ENCODE results near the gene TNXB. TPM values are rescaled to one million over a fixed set of nuclear protein-coding genes. Genes with fewer than 3 reads are reported as not detected.
"Not testable (repeated sequence)": the region's sequence is repeated elsewhere in the genome, so short reads cannot be mapped to it uniquely, and the experiment has no call there.

The TNXB gene
- total and polyA plus RNA-seq, 2 experiments from 2014 or later, result 2.0 to 6.0 TPM

DNA sequence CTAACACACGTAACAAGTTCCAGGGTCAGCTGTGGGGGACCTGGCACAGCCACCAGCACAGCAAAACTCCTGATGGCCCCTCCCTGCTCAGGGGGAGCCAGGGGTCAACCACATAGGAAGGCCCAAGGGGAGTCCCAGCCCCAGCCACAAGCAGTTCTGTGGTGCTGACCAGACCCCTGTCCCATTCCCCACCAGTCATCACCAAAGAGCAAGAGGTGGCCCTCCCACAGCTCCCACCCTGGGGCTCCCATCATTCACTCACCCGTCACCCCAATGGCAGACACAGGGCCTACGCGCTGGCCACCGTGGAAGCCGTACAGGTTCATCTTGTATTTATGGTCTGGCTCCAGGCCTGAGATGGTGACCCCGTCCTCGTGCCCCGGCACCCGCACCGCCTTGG lies 59.4 kb downstream of the TNXB start:
- H3K9me3 Mint-ChIP-seq; H3K4me2 ChIP-seq; H2AFZ ChIP-seq; H3F3A ChIP-seq (replicated peaks; ENCODE audit: low read depth); H3K27ac Mint-ChIP-seq; ATAC-seq; H3K4me3 Mint-ChIP-seq; H3K4me1 ChIP-seq (ENCODE audit: insufficient read depth); H3K79me2 ChIP-seq (replicated peaks; ENCODE audit: insufficient read depth); H4K20me1 ChIP-seq (replicated peaks; ENCODE audit: insufficient read depth); H3K36me3 Mint-ChIP-seq (ENCODE audit: low read depth); H3K27me3 ChIP-seq (ENCODE audit: insufficient read depth); H3K4me3 ChIP-seq; H3K9me2 ChIP-seq (ENCODE audit: insufficient read depth); H3K36me3 ChIP-seq (ENCODE audit: insufficient read depth); DNase-seq (ENCODE audit: low spot score); H3K27ac ChIP-seq (ENCODE audit: low read depth); H3K4me1 Mint-ChIP-seq: not testable (repeated sequence)
- H3K27me3 Mint-ChIP-seq (ENCODE audit: insufficient read depth, low read depth, poor library complexity), result peaks cover 12% of the 10 kb centered on the region

DNA sequence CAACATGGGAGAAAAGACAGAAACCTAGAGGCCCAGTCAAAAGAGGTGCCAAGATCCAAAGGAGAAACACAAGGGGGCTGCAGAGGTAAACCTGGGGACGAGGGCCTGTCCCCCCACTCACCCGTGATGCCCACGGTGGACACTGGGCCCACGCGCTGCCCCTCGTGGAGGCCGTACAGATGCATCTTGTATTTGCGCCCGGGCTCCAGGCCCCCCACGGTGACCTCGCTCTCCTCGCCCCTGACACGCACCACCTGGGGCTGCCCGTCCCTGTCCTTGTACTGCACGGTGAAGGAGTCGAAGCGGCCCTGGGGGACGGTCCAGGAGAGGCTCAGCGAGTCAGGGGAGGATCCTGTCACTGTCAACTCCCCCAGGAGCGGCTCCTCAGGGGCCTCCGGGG lies 60.0 kb downstream of the TNXB start:
- H3K9me2 ChIP-seq (ENCODE audit: insufficient read depth); ATAC-seq; H3K4me1 Mint-ChIP-seq; H3K36me3 Mint-ChIP-seq (ENCODE audit: low read depth); H3K36me3 ChIP-seq (ENCODE audit: insufficient read depth); H3F3A ChIP-seq (replicated peaks; ENCODE audit: low read depth); H3K4me1 ChIP-seq (ENCODE audit: insufficient read depth); H3K27ac Mint-ChIP-seq; H3K4me3 Mint-ChIP-seq; H3K4me2 ChIP-seq; H3K79me2 ChIP-seq (replicated peaks; ENCODE audit: insufficient read depth); DNase-seq (ENCODE audit: low spot score); H3K9me3 Mint-ChIP-seq; H3K27me3 ChIP-seq (ENCODE audit: insufficient read depth); H3K27ac ChIP-seq (ENCODE audit: low read depth); H3K4me3 ChIP-seq; H4K20me1 ChIP-seq (replicated peaks; ENCODE audit: insufficient read depth): not testable (repeated sequence)
- H3K27me3 Mint-ChIP-seq (ENCODE audit: insufficient read depth, low read depth, poor library complexity), result peaks cover 12% of the 10 kb centered on the region
- peak overlapping the region; percentile 95 for H2AFZ ChIP-seq

DNA sequence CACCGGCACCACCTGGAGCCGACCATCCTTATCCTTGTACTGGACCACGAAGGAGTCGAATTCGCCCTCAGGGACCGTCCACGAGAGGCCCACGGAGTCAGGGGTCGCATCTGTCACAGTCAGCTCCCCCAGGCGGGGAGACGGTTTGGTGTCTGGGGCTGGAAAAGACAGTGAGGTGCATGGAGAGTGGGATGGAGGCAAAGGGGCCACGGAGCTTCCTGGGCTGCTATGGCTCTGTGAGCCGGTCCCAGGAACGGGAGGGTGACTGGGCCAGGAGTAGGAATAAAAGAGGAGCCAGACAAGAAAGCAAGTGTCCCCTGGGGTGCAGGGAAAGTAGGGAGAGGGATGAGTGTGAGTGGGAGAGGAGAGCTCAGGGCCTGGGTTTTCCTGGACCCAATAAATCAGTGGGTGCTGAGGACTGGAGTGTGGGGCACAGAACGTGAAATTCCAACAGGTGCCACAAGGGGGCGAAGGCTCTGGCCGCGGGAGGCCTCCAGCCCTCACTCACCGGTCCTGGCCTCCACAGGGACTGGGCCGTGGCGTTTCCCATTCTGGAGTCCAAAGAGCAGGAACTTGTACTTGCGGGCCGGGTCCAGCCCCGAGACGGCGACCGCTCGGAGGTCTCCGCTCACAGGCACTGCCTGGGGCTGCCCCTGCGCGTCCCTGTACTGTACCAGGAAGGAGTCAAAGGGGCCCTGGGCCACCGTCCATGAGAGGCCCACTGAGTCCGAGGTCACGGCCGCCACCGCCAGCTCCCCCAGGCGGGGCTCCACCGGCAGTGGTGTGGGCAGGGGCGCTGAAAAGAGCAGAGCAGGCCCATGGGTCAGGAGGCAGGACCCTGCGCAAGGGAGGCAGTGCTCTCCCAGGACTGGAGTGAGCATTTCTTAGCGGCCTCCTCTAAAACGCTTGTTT lies 61.0 kb downstream of the TNXB start:
- H2AFZ ChIP-seq, result peak overlapping the region; percentile 95
- peak; percentile 86 for ATAC-seq
- no peaks in the 10 kb centered on the region for H4K20me1 ChIP-seq (replicated peaks; ENCODE audit: insufficient read depth)
- H3K9me3 Mint-ChIP-seq, result no peaks in the 10 kb centered on the region; the same call in 2 of the 3 replicates
- peaks cover 3% of the 10 kb centered on the region; the same call in 2 of the 3 replicates for H3K4me1 Mint-ChIP-seq
- no peak overlapping the region for H3K4me3 ChIP-seq
- H3K9me2 ChIP-seq (ENCODE audit: insufficient read depth), result no peaks in the 10 kb centered on the region
- peak; percentile 92 for DNase-seq (ENCODE audit: low spot score)
- no peak overlapping the region for H3K4me3 Mint-ChIP-seq
- no peak overlapping the region; the same call in 1 of the 2 replicates for H3K27ac Mint-ChIP-seq
- TF ChIP-seq, protein P1, sequence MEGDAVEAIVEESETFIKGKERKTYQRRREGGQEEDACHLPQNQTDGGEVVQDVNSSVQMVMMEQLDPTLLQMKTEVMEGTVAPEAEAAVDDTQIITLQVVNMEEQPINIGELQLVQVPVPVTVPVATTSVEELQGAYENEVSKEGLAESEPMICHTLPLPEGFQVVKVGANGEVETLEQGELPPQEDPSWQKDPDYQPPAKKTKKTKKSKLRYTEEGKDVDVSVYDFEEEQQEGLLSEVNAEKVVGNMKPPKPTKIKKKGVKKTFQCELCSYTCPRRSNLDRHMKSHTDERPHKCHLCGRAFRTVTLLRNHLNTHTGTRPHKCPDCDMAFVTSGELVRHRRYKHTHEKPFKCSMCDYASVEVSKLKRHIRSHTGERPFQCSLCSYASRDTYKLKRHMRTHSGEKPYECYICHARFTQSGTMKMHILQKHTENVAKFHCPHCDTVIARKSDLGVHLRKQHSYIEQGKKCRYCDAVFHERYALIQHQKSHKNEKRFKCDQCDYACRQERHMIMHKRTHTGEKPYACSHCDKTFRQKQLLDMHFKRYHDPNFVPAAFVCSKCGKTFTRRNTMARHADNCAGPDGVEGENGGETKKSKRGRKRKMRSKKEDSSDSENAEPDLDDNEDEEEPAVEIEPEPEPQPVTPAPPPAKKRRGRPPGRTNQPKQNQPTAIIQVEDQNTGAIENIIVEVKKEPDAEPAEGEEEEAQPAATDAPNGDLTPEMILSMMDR (conservative IDR thresholded peaks at IDR 0.05; ENCODE audit: low read depth in 2 of 2), result peak; percentile 64 to 79
- TF ChIP-seq, protein P2, sequence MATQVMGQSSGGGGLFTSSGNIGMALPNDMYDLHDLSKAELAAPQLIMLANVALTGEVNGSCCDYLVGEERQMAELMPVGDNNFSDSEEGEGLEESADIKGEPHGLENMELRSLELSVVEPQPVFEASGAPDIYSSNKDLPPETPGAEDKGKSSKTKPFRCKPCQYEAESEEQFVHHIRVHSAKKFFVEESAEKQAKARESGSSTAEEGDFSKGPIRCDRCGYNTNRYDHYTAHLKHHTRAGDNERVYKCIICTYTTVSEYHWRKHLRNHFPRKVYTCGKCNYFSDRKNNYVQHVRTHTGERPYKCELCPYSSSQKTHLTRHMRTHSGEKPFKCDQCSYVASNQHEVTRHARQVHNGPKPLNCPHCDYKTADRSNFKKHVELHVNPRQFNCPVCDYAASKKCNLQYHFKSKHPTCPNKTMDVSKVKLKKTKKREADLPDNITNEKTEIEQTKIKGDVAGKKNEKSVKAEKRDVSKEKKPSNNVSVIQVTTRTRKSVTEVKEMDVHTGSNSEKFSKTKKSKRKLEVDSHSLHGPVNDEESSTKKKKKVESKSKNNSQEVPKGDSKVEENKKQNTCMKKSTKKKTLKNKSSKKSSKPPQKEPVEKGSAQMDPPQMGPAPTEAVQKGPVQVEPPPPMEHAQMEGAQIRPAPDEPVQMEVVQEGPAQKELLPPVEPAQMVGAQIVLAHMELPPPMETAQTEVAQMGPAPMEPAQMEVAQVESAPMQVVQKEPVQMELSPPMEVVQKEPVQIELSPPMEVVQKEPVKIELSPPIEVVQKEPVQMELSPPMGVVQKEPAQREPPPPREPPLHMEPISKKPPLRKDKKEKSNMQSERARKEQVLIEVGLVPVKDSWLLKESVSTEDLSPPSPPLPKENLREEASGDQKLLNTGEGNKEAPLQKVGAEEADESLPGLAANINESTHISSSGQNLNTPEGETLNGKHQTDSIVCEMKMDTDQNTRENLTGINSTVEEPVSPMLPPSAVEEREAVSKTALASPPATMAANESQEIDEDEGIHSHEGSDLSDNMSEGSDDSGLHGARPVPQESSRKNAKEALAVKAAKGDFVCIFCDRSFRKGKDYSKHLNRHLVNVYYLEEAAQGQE (IDR thresholded peaks at IDR 0.05; ENCODE audit: unreplicated experiment), result no peak
- TF ChIP-seq ZNF331 (CRISPR knock-in tag; IDR thresholded peaks at IDR 0.05; ENCODE audit: low read depth), result no peak
- H3K79me2 ChIP-seq (replicated peaks; ENCODE audit: insufficient read depth), result no peaks in the 10 kb centered on the region
- peaks cover 11% of the 10 kb centered on the region for H3K27me3 Mint-ChIP-seq (ENCODE audit: insufficient read depth, low read depth, poor library complexity)
- no peaks in the 10 kb centered on the region for H3K36me3 ChIP-seq (ENCODE audit: insufficient read depth)
- no peaks in the 10 kb centered on the region for H3K36me3 Mint-ChIP-seq (ENCODE audit: low read depth)
- no peak overlapping the region for H3K27ac ChIP-seq (ENCODE audit: low read depth)
- no peaks in the 10 kb centered on the region for H3K27me3 ChIP-seq (ENCODE audit: insufficient read depth)
- no peak overlapping the region for H3K4me2 ChIP-seq
- 0 out of 2 replicates have a peak, but pooled peaks cover 3% of the 10 kb centered on the region for H3F3A ChIP-seq (replicated peaks; ENCODE audit: low read depth)
- no peaks in the 10 kb centered on the region; the same call in 1 of the 2 replicates for H3K4me1 ChIP-seq (ENCODE audit: insufficient read depth)
